ENCODE measurements around the gene PRKD1. TPM values are rescaled to one million over a fixed set of nuclear protein-coding genes. Genes with fewer than 3 reads are reported as not detected.

Gene PRKD1
- total RNA-seq, 3 donors from 2014 or later (not counting 1 experiment from before 2014, with no cell fraction given) = not detected

DNA sequence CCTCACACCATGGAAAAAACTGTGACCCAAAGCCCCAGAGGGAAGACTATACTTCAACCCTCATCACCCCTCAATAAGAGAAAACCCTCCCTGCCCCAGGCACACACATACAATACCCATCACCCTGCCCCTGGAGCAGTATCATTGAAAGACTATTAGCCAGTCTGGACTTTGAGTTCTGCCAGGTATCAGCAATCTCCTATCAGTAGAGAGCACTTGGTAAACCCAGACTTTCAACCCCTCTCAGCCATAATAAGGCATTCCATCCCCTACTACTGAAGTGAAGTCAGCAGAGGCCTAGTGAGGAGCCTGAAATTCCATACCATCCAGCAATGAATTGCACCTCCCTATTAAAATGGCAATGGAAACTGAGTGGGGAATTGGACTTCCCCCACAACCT, 16.4 kb upstream of the PRKD1 start:
- H3K9me3 Mint-ChIP-seq = peaks cover 18 to 20% of the 10 kb centered on the region in 2 donors
- no peak for ATAC-seq

DNA sequence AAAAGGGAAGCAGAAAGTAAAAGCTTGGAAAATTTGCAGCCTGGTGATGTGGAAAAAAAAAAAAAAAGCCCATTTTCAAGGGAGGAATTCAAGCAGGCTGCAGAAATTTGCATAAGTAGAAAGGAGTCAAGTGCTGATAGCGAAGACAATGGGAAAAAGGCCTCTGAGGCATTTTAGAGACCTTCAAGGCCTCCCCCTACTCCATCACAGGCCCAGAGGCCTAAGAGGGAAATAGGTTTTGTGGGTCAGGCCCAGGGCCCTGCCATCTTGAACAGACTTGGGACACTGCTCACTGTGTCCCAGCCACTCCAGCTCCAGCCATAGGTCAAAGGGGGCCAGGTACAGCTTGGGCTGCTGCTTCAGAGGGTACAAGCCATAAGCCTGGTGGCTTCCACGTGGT, 13.8 kb upstream of the PRKD1 start:
- Mint-ChIP-seq H3K4me1 (no peaks in the 10 kb centered on the region), H3K36me3 (peaks cover 11% of the 10 kb centered on the region), H3K4me3 (no peak overlapping the region), H3K27me3 (ENCODE audit: low read depth in 2 of 2) (no peaks in the 10 kb centered on the region), H3K9me3 (peaks cover 10 to 14% of the 10 kb centered on the region in 2 donors), H3K27ac (no peak overlapping the region)
- Histone ChIP-seq H3K36me3 (ENCODE audit: control insufficient read depth, insufficient read depth, low read length) (no peaks in the 10 kb centered on the region), H3K4me1 (ENCODE audit: control insufficient read depth, insufficient read depth, low read length) (no peaks in the 10 kb centered on the region), H3K9me3 (ENCODE audit: control insufficient read depth, insufficient read depth, low read length) (peaks cover 15% of the 10 kb centered on the region), H3K4me3 (ENCODE audit: low read length) (no peak overlapping the region), H3K27ac (ENCODE audit: low read length) (no peak overlapping the region), H3K27me3 (ENCODE audit: control insufficient read depth, insufficient read depth, low read length) (no peaks in the 10 kb centered on the region)
- intact Hi-C loops (cut with micrococcal nuclease) = no loop called here
- 19% methylated on average over 1 of the region's 2 CpGs for WGBS (ENCODE audit: insufficient coverage)
- TF ChIP-seq, protein P1, sequence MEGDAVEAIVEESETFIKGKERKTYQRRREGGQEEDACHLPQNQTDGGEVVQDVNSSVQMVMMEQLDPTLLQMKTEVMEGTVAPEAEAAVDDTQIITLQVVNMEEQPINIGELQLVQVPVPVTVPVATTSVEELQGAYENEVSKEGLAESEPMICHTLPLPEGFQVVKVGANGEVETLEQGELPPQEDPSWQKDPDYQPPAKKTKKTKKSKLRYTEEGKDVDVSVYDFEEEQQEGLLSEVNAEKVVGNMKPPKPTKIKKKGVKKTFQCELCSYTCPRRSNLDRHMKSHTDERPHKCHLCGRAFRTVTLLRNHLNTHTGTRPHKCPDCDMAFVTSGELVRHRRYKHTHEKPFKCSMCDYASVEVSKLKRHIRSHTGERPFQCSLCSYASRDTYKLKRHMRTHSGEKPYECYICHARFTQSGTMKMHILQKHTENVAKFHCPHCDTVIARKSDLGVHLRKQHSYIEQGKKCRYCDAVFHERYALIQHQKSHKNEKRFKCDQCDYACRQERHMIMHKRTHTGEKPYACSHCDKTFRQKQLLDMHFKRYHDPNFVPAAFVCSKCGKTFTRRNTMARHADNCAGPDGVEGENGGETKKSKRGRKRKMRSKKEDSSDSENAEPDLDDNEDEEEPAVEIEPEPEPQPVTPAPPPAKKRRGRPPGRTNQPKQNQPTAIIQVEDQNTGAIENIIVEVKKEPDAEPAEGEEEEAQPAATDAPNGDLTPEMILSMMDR (IDR thresholded peaks at IDR 0.05) = no peak
- DNase-seq (no peak), ATAC-seq (no peak)

More for the DNA sequence above, 16.4 kb upstream of the PRKD1 start:
- intact Hi-C loops (cut with micrococcal nuclease) = no loop called here
- Histone ChIP-seq H3K9me3 (ENCODE audit: control insufficient read depth, insufficient read depth, low read length) (peaks cover 15% of the 10 kb centered on the region), H3K4me1 (ENCODE audit: control insufficient read depth, insufficient read depth, low read length) (no peaks in the 10 kb centered on the region), H3K4me3 (ENCODE audit: low read length) (no peak overlapping the region), H3K27ac (ENCODE audit: low read length) (no peak overlapping the region), H3K27me3 (ENCODE audit: control insufficient read depth, insufficient read depth, low read length) (no peaks in the 10 kb centered on the region), H3K36me3 (ENCODE audit: control insufficient read depth, insufficient read depth, low read length) (no peaks in the 10 kb centered on the region)
- H3K4me1 Mint-ChIP-seq = no peaks in the 10 kb centered on the region
- TF ChIP-seq, protein P1 (IDR thresholded peaks at IDR 0.05) = no peak
- no peak for DNase-seq
- H3K27me3 Mint-ChIP-seq (ENCODE audit: low read depth in 2 of 2) = no peaks in the 10 kb centered on the region
- no peak overlapping the region for H3K27ac Mint-ChIP-seq
- H3K4me3 Mint-ChIP-seq = no peak overlapping the region
- peaks cover 11% of the 10 kb centered on the region for H3K36me3 Mint-ChIP-seq

DNA sequence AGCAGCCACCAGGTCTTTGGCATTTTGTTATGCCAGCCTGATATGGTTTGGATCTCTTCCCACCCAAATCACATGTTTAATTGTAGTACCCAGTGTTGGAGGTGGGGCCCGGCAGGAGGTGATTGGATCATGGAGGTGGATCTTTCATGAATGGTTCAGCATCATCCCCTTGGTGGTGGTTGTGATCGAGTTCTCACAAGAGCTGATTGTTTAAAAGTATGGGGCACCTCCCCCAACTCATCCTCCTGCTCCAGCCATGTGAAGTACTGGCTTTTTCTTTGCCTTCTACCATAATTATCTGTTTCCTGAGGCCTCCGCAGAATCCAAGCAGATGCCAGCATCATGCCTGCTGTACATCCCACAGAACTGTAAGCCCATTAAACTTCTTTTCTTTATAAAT, 12.8 kb upstream of the PRKD1 start:
- Mint-ChIP-seq H3K36me3 (peaks cover 7% of the 10 kb centered on the region), H3K4me1 (no peaks in the 10 kb centered on the region), H3K4me3 (no peak overlapping the region), H3K9me3 (peaks cover 9% of the 10 kb centered on the region in 2 donors), H3K27me3 (ENCODE audit: low read depth in 2 of 2) (no peaks in the 10 kb centered on the region), H3K27ac (no peak overlapping the region)
- TF ChIP-seq, protein P1 (IDR thresholded peaks at IDR 0.05) = no peak
- H3K36me3 ChIP-seq (ENCODE audit: control insufficient read depth, insufficient read depth, low read length) = no peaks in the 10 kb centered on the region
- H3K27ac ChIP-seq (ENCODE audit: low read length) = no peak overlapping the region
- no peak for DNase-seq
- 100% methylated on average over 1 of the region's 3 CpGs for WGBS (ENCODE audit: insufficient coverage)
- H3K9me3 ChIP-seq (ENCODE audit: control insufficient read depth, insufficient read depth, low read length) = peaks cover 15% of the 10 kb centered on the region
- H3K4me1 ChIP-seq (ENCODE audit: control insufficient read depth, insufficient read depth, low read length) = no peaks in the 10 kb centered on the region
- intact Hi-C loops (cut with micrococcal nuclease) = no loop called here
- H3K27me3 ChIP-seq (ENCODE audit: control insufficient read depth, insufficient read depth, low read length) = no peaks in the 10 kb centered on the region
- H3K4me3 ChIP-seq (ENCODE audit: low read length) = no peak overlapping the region
- no peak for ATAC-seq

DNA sequence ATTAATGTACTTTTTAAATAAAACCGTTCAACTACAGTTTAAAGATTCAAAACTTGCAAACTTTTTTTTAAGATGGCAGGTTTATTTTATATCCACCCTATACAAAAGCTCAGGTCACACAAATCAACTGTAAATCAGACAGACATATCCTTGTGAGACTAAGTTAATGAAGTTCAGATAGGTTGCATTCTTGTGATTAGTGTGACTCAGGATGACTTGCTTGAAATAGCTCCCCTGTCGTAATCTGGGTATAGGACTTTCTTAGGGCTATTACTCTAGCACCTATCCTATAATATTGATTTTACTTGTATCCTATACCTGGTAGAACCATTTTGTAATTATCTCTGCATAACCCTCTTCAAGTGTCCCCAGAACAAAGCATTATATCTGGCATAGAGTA, 9.5 kb upstream of the PRKD1 start:
- no peak for ATAC-seq
- no peak overlapping the region for H3K27ac Mint-ChIP-seq
- no peaks in the 10 kb centered on the region for H3K27me3 Mint-ChIP-seq (ENCODE audit: low read depth in 2 of 2)
- Histone ChIP-seq H3K4me1 (ENCODE audit: control insufficient read depth, insufficient read depth, low read length) (no peaks in the 10 kb centered on the region), H3K4me3 (ENCODE audit: low read length) (no peak overlapping the region), H3K9me3 (ENCODE audit: control insufficient read depth, insufficient read depth, low read length) (peaks cover 9% of the 10 kb centered on the region), H3K27me3 (ENCODE audit: control insufficient read depth, insufficient read depth, low read length) (no peaks in the 10 kb centered on the region), H3K36me3 (ENCODE audit: control insufficient read depth, insufficient read depth, low read length) (no peaks in the 10 kb centered on the region), H3K27ac (ENCODE audit: low read length) (no peak overlapping the region)
- H3K36me3 Mint-ChIP-seq = no peaks in the 10 kb centered on the region
- intact Hi-C loops (cut with micrococcal nuclease) = no loop called here
- TF ChIP-seq, protein P1 (IDR thresholded peaks at IDR 0.05) = no peak
- DNase-seq = no peak
- no peaks in the 10 kb centered on the region for H3K4me1 Mint-ChIP-seq
- no peak overlapping the region for H3K4me3 Mint-ChIP-seq
- H3K9me3 Mint-ChIP-seq = peaks cover 8 to 11% of the 10 kb centered on the region in 2 donors
- no CpG with 5 or more reads among the region's 2 CpGs for WGBS (ENCODE audit: insufficient coverage)
